ENCODE measurements around the gene CYP51A1.
"Not testable (repeated sequence)": the region's sequence is repeated elsewhere in the genome, so short reads cannot be mapped to it uniquely, and the experiment has no call there.

CYP51A1 gene

GRCh38 chr7:92134271-92135051 is at the start of gene CYP51A1:
CYP51A1 (minus strand) TSS chr7:92134477; CDS start chr7:92134364, 113 bp downstream.
- FAIRE-seq = peak; percentile 80
- DNase-seq (ENCODE audit: extremely low spot score, insufficient read length, low read depth) = peak; percentile 87

- peak; percentile 80 for DNase-seq (ENCODE audit: extremely low spot score, insufficient read length, low read depth)
- peak; percentile 90 for FAIRE-seq
Measured at GRCh38 chr7:92178928-92179924, 44.9 kb upstream of the CYP51A1 start, which contains the start of gene LRRD1. LRRD1 (minus strand) TSS chr7:92179142; CDS start chr7:92165202, 13,940 bp downstream.

- DNase-seq (ENCODE audit: extremely low spot score, insufficient read length, low read depth) (no peak), FAIRE-seq (no peak)
Measured at GRCh38 chr7:92177362-92177761, 43.1 kb upstream of the CYP51A1 start.

GRCh38 chr7:92169529-92169928 is 35.3 kb upstream of the CYP51A1 start:
- not testable (repeated sequence) for DNase-seq (ENCODE audit: extremely low spot score, insufficient read length, low read depth); FAIRE-seq

- DNase-seq (ENCODE audit: extremely low spot score, insufficient read length, low read depth) = no peak
- FAIRE-seq = no peak
Measured at GRCh38 chr7:92161271-92161670, 27.0 kb upstream of the CYP51A1 start.

GRCh38 chr7:92158660-92159575 is 24.6 kb upstream of the CYP51A1 start:
- FAIRE-seq (peak; percentile 18), DNase-seq (ENCODE audit: extremely low spot score, insufficient read length, low read depth) (no peak)

GRCh38 chr7:92156990-92157389 is 22.7 kb upstream of the CYP51A1 start:
- DNase-seq (ENCODE audit: extremely low spot score, insufficient read length, low read depth) = no peak
- FAIRE-seq = no peak

- no peak for DNase-seq (ENCODE audit: extremely low spot score, insufficient read length, low read depth)
- no peak for FAIRE-seq
Measured at GRCh38 chr7:92155108-92155739, 20.9 kb upstream of the CYP51A1 start.

- DNase-seq (ENCODE audit: extremely low spot score, insufficient read length, low read depth) = no peak
- no peak for FAIRE-seq
Measured at GRCh38 chr7:92150450-92151017, 16.3 kb upstream of the CYP51A1 start.

- no peak for FAIRE-seq
Measured at GRCh38 chr7:92149736-92150239, 15.5 kb upstream of the CYP51A1 start.

GRCh38 chr7:92143192-92143880 is 9.1 kb upstream of the CYP51A1 start:
- not testable (repeated sequence) for DNase-seq (ENCODE audit: extremely low spot score, insufficient read length, low read depth); FAIRE-seq

More at GRCh38 chr7:92149736-92150239, 15.5 kb upstream of the CYP51A1 start:
- DNase-seq (ENCODE audit: extremely low spot score, insufficient read length, low read depth) = no peak

- FAIRE-seq; DNase-seq (ENCODE audit: extremely low spot score, insufficient read length, low read depth): not testable (repeated sequence)
Measured at GRCh38 chr7:92142791-92143190, 8.5 kb upstream of the CYP51A1 start.

- DNase-seq (ENCODE audit: extremely low spot score, insufficient read length, low read depth) = no peak
- FAIRE-seq = no peak
Measured at GRCh38 chr7:92141161-92141560, 6.9 kb upstream of the CYP51A1 start.

GRCh38 chr7:92137557-92137956 is 3.3 kb upstream of the CYP51A1 start:
- DNase-seq (ENCODE audit: extremely low spot score, insufficient read length, low read depth) = no peak
- FAIRE-seq = no peak

- DNase-seq (ENCODE audit: extremely low spot score, insufficient read length, low read depth) (peak; percentile 12), FAIRE-seq (no peak)
Measured at GRCh38 chr7:92135052-92135889, 994 bp upstream of the CYP51A1 start.

GRCh38 chr7:92133737-92134270 is 473 bp downstream of the CYP51A1 start:
- FAIRE-seq (no peak), DNase-seq (ENCODE audit: extremely low spot score, insufficient read length, low read depth) (peak; percentile 17)

All from GM18507 (cell line).